ENCODE measurements around the gene SOX2.

The SOX2 gene

GRCh38 chr3:181695661-181696491 lies 15.8 kb upstream of the SOX2 start:
- TF ChIP-seq TEAD4 (IDR thresholded peaks at IDR 0.05): no peak
- TF ChIP-seq CREB1 (IDR thresholded peaks at IDR 0.05; ENCODE audit: low read depth): no peak

- TF ChIP-seq EP300 (IDR thresholded peaks at IDR 0.05; ENCODE audit: borderline replicate concordance) (no peak), MAX (IDR thresholded peaks at IDR 0.05) (no peak), TAF1 (IDR thresholded peaks at IDR 0.05; ENCODE audit: low read depth) (no peak), FOXM1 (IDR thresholded peaks at IDR 0.05; ENCODE audit: borderline replicate concordance, low read depth) (no peak), ZBTB7A (IDR thresholded peaks at IDR 0.05; ENCODE audit: low read depth) (no peak), REST (IDR thresholded peaks at IDR 0.05; ENCODE audit: low read depth) (no peak), CEBPB (IDR thresholded peaks at IDR 0.05) (no peak), NFIC (IDR thresholded peaks at IDR 0.05) (no peak), YY1 (IDR thresholded peaks at IDR 0.05; ENCODE audit: low read depth) (no peak), CREB1 (IDR thresholded peaks at IDR 0.05; ENCODE audit: low read depth) (no peak), RAD21 (IDR thresholded peaks at IDR 0.05; ENCODE audit: low read depth) (no peak), TEAD4 (IDR thresholded peaks at IDR 0.05) (no peak), TCF12 (IDR thresholded peaks at IDR 0.05; ENCODE audit: low read depth) (no peak), EGR1 (IDR thresholded peaks at IDR 0.05) (no peak)
- TF ChIP-seq, protein P1, sequence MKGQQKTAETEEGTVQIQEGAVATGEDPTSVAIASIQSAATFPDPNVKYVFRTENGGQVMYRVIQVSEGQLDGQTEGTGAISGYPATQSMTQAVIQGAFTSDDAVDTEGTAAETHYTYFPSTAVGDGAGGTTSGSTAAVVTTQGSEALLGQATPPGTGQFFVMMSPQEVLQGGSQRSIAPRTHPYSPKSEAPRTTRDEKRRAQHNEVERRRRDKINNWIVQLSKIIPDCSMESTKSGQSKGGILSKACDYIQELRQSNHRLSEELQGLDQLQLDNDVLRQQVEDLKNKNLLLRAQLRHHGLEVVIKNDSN (IDR thresholded peaks at IDR 0.05): no peak
Observed at GRCh38 chr3:181696626-181697230, 15.0 kb upstream of the SOX2 start.

- TF ChIP-seq EGR1 (IDR thresholded peaks at IDR 0.05) (no peak), CEBPB (IDR thresholded peaks at IDR 0.05) (no peak), MAX (IDR thresholded peaks at IDR 0.05) (no peak), TEAD4 (IDR thresholded peaks at IDR 0.05) (no peak), REST (IDR thresholded peaks at IDR 0.05; ENCODE audit: low read depth) (no peak), YY1 (IDR thresholded peaks at IDR 0.05; ENCODE audit: low read depth) (no peak), ZBTB7A (IDR thresholded peaks at IDR 0.05; ENCODE audit: low read depth) (no peak), NFIC (IDR thresholded peaks at IDR 0.05) (no peak), EP300 (IDR thresholded peaks at IDR 0.05; ENCODE audit: borderline replicate concordance) (no peak), RAD21 (IDR thresholded peaks at IDR 0.05; ENCODE audit: low read depth) (no peak), TCF12 (IDR thresholded peaks at IDR 0.05; ENCODE audit: low read depth) (no peak), FOXM1 (IDR thresholded peaks at IDR 0.05; ENCODE audit: borderline replicate concordance, low read depth) (no peak), CREB1 (IDR thresholded peaks at IDR 0.05; ENCODE audit: low read depth) (no peak), TAF1 (IDR thresholded peaks at IDR 0.05; ENCODE audit: low read depth) (no peak)
- TF ChIP-seq, protein P1 (IDR thresholded peaks at IDR 0.05): no peak
Observed at GRCh38 chr3:181698263-181698954, 13.3 kb upstream of the SOX2 start.

- TF ChIP-seq ZBTB7A (IDR thresholded peaks at IDR 0.05; ENCODE audit: low read depth) (no peak), TCF12 (IDR thresholded peaks at IDR 0.05; ENCODE audit: low read depth) (no peak), MAX (IDR thresholded peaks at IDR 0.05) (no peak), RAD21 (IDR thresholded peaks at IDR 0.05; ENCODE audit: low read depth) (no peak), CEBPB (IDR thresholded peaks at IDR 0.05) (no peak), CREB1 (IDR thresholded peaks at IDR 0.05; ENCODE audit: low read depth) (no peak), YY1 (IDR thresholded peaks at IDR 0.05; ENCODE audit: low read depth) (no peak), FOXM1 (IDR thresholded peaks at IDR 0.05; ENCODE audit: borderline replicate concordance, low read depth) (no peak), TAF1 (IDR thresholded peaks at IDR 0.05; ENCODE audit: low read depth) (no peak), TEAD4 (IDR thresholded peaks at IDR 0.05) (no peak), NFIC (IDR thresholded peaks at IDR 0.05) (no peak), EP300 (IDR thresholded peaks at IDR 0.05; ENCODE audit: borderline replicate concordance) (no peak), EGR1 (IDR thresholded peaks at IDR 0.05) (no peak), REST (IDR thresholded peaks at IDR 0.05; ENCODE audit: low read depth) (no peak)
- TF ChIP-seq, protein P1 (IDR thresholded peaks at IDR 0.05): no peak
Observed at GRCh38 chr3:181699171-181699903, 12.4 kb upstream of the SOX2 start.

Data from Ishikawa (cell line).